PC-9 (cell line): ENCODE data around the gene TMEM164. TPM values are rescaled to one million over a fixed set of nuclear protein-coding genes. Genes with fewer than 3 reads are reported as not detected.

Experiments used
- BruUV-seq: library from RNA; stranded (reverse); fragments of 400-500 nt; replicated peaks from 2 replicates; lab custom pipeline; 2021; lab: Mats Ljungman, UMichigan
- CTCF ChIA-PET: fragments of 300-600 bp; sonication (Branson Sonifier 250); formaldehyde crosslinking; loops from one replicate; lab custom pipeline; 2022; ENCODE audit warnings: antibody characterized with exemption; lab: Charles Lee
- POLR2A ChIA-PET: fragments of 300-600 bp; sonication (Branson Sonifier 250); formaldehyde crosslinking; loops from one replicate; lab custom pipeline; 2022; ENCODE audit warnings: antibody characterized with exemption; ENCODE audit not compliant: unreplicated experiment; lab: Charles Lee
- DNase-seq, 2 experiments: peaks; one replicate each; pipeline versions ENCODE4 v3.0.0 to v3.0.0-alpha.2; 2015 to 2022; ENCODE audit warnings: mixed read lengths in 1 of 2
- H2AFZ ChIP-seq: fragments of 200-600 bp; sonication (generic); 2 replicates; pipeline ENCODE4 v1.8.1; 2017; ENCODE audit warnings: antibody characterized with exemption
- H3F3A ChIP-seq: fragments of 200-600 bp; sonication (generic); 2 replicates; pipeline ENCODE4 v1.8.1; 2017; ENCODE audit warnings: antibody characterized with exemption, mild to moderate bottlenecking, low read depth; ENCODE audit not compliant: insufficient read depth
- H3K27ac ChIP-seq: fragments of 200-600 bp; sonication (generic); 2 replicates; pipeline ENCODE4 v1.6.1; 2016; ENCODE audit warnings: mixed run types
- H3K27me3 ChIP-seq: fragments of 200-600 bp; sonication (generic); 2 replicates; pipeline ENCODE4 v1.6.1; 2016; ENCODE audit warnings: low read depth, mixed run types; ENCODE audit not compliant: insufficient read depth
- H3K36me3 ChIP-seq: fragments of 200-600 bp; sonication (generic); 2 replicates; pipeline ENCODE4 v1.6.1; 2016; ENCODE audit warnings: low read depth, mixed run types
- H3K4me1 ChIP-seq: fragments of 200-600 bp; sonication (generic); replicated peaks from 2 replicates; pipeline ENCODE4 v1.6.1; 2016; ENCODE audit warnings: mixed run types; ENCODE audit not compliant: insufficient read depth
- H3K4me2 ChIP-seq: fragments of 200-600 bp; sonication (generic); 2 replicates; pipeline ENCODE4 v1.6.1; 2017; ENCODE audit warnings: mixed run types
- H3K4me3 ChIP-seq: fragments of 200-600 bp; sonication (generic); 2 replicates; pipeline ENCODE4 v1.6.1; 2016; ENCODE audit warnings: mixed run types
- H3K79me2 ChIP-seq: fragments of 200-600 bp; sonication (generic); 2 replicates; pipeline ENCODE4 v1.6.1; 2017; ENCODE audit warnings: low read depth, mixed run types
- H3K9me2 ChIP-seq: fragments of 200-600 bp; sonication (generic); 2 replicates; pipeline ENCODE4 v1.8.1; 2017; ENCODE audit warnings: mild to moderate bottlenecking; ENCODE audit not compliant: insufficient read depth
- H3K9me3 ChIP-seq: fragments of 200-600 bp; sonication (generic); 2 replicates; pipeline ENCODE4 v1.8.1; 2016; ENCODE audit warnings: low read depth; ENCODE audit not compliant: insufficient read depth
- H4K20me1 ChIP-seq: fragments of 200-600 bp; sonication (generic); 2 replicates; pipeline ENCODE4 v1.8.1; 2017; ENCODE audit not compliant: insufficient read depth
- EZH2 ChIP-seq: fragments of 200-600 bp; sonication (generic); IDR thresholded peaks from 2 replicates; pipeline ENCODE4 v1.8.0; 2017; ENCODE audit warnings: antibody characterized with exemption, low read depth
- intact Hi-C: fragments of 100-400 bp; cut with micrococcal nuclease; formaldehyde crosslinking; loops from one replicate; pipeline ENCODE4 v1.10.0; 2022; ENCODE audit not compliant: unreplicated experiment
- total RNA-seq: library from RNA; stranded (reverse); gene quantifications from 2 replicates; pipeline ENCODE4 v1.2.3, GENCODE V29; 2021
- TF ChIP-seq, protein P1 (sequence below): fragments of 200-600 bp; sonication (generic); conservative IDR thresholded peaks from 2 replicates; pipeline ENCODE4 v1.6.1; 2017; ENCODE audit warnings: mixed run types, antibody characterized with exemption, mild to moderate bottlenecking, moderate library complexity

TMEM164 gene
- total RNA-seq, 1 experiment from 2014 or later = 44.5 TPM

DNA sequence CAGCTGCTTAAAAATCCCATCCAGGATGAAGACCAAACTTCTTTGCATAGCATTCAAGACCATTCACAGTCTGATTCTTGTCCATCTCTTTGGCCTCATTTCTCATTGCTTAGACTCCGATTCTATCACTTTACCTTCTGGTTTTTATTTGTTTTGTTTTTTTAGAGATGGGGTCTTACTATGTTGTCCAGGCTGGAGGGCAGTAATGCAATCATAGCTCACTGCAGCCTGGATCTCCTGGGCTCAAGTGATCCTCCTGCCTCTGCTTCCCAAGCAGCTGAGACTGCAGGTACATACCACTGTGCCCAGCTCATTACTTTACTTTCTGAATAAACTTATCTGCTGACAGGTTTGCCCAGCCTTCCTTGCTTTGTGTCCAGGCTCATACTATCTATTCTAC lies 152.8 kb downstream of the TMEM164 start:
- Histone ChIP-seq H3K9me3 (no peaks in the 10 kb centered on the region), H4K20me1 (no peaks in the 10 kb centered on the region), H3K27ac (no peak overlapping the region), H3K36me3 (peaks cover 5% of the 10 kb centered on the region; the same call in 1 of the 2 replicates), H3F3A (peaks cover 10% of the 10 kb centered on the region; the same call in 1 of the 2 replicates), H3K27me3 (no peaks in the 10 kb centered on the region), H3K4me2 (no peak overlapping the region), H3K4me1 (peaks cover 2% of the 10 kb centered on the region), H3K9me2 (no peaks in the 10 kb centered on the region), H3K4me3 (no peak overlapping the region), H3K79me2 (0 out of 2 replicates have a peak, but pooled peaks cover under 1% of the 10 kb centered on the region), H2AFZ (no peak overlapping the region)
- no peak for DNase-seq
- CTCF ChIA-PET = interaction anchor here (0.6 to 1.4 kb wide), 6 partner anchors 9 to 1461 kb away, joined by 3 to 5 read pairs (median 4); no protein-coding TSS in a partner anchor
- TF ChIP-seq, protein P1, sequence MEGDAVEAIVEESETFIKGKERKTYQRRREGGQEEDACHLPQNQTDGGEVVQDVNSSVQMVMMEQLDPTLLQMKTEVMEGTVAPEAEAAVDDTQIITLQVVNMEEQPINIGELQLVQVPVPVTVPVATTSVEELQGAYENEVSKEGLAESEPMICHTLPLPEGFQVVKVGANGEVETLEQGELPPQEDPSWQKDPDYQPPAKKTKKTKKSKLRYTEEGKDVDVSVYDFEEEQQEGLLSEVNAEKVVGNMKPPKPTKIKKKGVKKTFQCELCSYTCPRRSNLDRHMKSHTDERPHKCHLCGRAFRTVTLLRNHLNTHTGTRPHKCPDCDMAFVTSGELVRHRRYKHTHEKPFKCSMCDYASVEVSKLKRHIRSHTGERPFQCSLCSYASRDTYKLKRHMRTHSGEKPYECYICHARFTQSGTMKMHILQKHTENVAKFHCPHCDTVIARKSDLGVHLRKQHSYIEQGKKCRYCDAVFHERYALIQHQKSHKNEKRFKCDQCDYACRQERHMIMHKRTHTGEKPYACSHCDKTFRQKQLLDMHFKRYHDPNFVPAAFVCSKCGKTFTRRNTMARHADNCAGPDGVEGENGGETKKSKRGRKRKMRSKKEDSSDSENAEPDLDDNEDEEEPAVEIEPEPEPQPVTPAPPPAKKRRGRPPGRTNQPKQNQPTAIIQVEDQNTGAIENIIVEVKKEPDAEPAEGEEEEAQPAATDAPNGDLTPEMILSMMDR = no peak
- no peak for TF ChIP-seq EZH2
- intact Hi-C loops = no loop called here
- POLR2A ChIA-PET = interaction anchor here (0.7 kb wide), 1 partner anchor 417 kb away, joined by 3 read pairs; no protein-coding TSS in a partner anchor
- BruUV-seq = no TSS peak

DNA sequence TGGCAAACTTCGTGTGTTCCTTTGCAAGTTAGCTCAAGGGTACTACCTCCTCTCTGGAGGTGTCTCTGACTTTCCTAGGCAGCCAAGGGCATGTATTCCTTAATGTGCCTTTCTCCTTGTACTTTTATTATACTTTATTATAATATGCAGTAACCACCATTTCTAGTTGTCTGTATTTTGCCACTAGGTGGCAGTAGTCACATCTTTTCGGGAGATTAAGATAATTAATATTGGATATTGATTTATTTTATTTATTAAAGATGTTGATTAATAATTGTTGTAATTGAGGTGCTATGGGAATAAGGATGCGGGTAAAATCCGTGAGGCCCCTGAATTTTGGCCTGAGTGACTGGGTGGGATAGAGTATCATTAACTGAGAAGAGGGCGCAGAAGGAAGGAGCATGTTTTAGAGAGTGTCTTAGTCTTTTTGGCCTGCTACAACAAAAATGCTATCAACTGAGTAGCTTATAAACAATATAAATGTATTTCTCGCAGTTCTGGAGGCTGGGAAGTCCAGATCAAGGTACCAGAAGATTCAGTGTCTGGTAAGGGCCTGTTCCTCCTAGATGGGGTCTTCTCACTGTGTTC lies 153.3 kb downstream of the TMEM164 start:
- POLR2A ChIA-PET = interaction anchor here (0.7 kb wide), 1 partner anchor 417 kb away, joined by 3 read pairs; no protein-coding TSS in a partner anchor
- BruUV-seq = no TSS peak
- Histone ChIP-seq H3F3A (peaks cover 10% of the 10 kb centered on the region; the same call in 1 of the 2 replicates), H2AFZ (no peak overlapping the region), H3K9me3 (no peaks in the 10 kb centered on the region), H3K36me3 (peaks cover 5% of the 10 kb centered on the region; the same call in 1 of the 2 replicates), H3K9me2 (no peaks in the 10 kb centered on the region), H3K4me2 (no peak overlapping the region), H3K4me3 (no peak overlapping the region), H3K4me1 (peaks cover 7% of the 10 kb centered on the region), H3K27me3 (no peaks in the 10 kb centered on the region), H4K20me1 (no peaks in the 10 kb centered on the region), H3K27ac (no peak overlapping the region), H3K79me2 (peaks cover 6% of the 10 kb centered on the region)
- intact Hi-C loops = no loop called here
- DNase-seq = no peak
- CTCF ChIA-PET = interaction anchor here (0.6 to 1.3 kb wide), 3 partner anchors 255 to 263 kb away, joined by 3 to 5 read pairs (median 4); no protein-coding TSS in a partner anchor
- TF ChIP-seq, protein P1 = peak; percentile 87
- no peak for TF ChIP-seq EZH2

DNA sequence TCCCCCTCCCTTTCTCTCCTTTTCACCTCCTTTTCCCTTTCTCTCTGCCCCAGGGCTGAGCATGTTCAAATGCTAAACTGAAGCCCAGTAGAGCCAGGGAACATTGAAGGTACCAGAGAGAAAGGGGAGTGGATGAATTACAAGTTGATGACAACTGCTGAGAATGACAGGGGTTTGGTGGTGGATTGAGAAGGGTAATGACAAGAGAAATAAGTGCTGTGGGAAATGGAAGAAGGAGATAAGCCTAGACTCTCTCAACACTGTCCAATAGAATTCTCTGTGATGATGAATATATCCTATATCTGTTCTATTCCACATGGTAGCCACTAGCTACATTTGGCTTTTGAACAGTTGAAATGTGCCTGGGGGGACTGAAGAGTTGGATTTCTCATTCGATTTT lies 154.5 kb downstream of the TMEM164 start:
- BruUV-seq = no TSS peak
- intact Hi-C loops = no loop called here
- no peak overlapping the region for H3K27ac ChIP-seq
- H4K20me1 ChIP-seq = no peaks in the 10 kb centered on the region
- no peak for TF ChIP-seq EZH2
- TF ChIP-seq, protein P1 = no peak
- H3K79me2 ChIP-seq = peaks cover 15% of the 10 kb centered on the region
- H2AFZ ChIP-seq = no peak overlapping the region
- no peak for DNase-seq
- no peak overlapping the region for H3K4me3 ChIP-seq
- H3K27me3 ChIP-seq = no peaks in the 10 kb centered on the region
- H3K4me1 ChIP-seq = peaks cover 19% of the 10 kb centered on the region
- CTCF ChIA-PET = interaction anchor here (0.6 to 1.2 kb wide), 3 partner anchors 11 to 221 kb away, joined by 3 to 4 read pairs (median 3); no protein-coding TSS in a partner anchor
- no peaks in the 10 kb centered on the region for H3K9me2 ChIP-seq
- H3K36me3 ChIP-seq = peaks cover 5% of the 10 kb centered on the region; the same call in 1 of the 2 replicates
- peaks cover 14% of the 10 kb centered on the region for H3F3A ChIP-seq
- no peaks in the 10 kb centered on the region for H3K9me3 ChIP-seq
- POLR2A ChIA-PET = no interaction called here
- H3K4me2 ChIP-seq = no peak overlapping the region
